Measurements from ENCODE around the gene KIAA1217.

KIAA1217 gene

DNA sequence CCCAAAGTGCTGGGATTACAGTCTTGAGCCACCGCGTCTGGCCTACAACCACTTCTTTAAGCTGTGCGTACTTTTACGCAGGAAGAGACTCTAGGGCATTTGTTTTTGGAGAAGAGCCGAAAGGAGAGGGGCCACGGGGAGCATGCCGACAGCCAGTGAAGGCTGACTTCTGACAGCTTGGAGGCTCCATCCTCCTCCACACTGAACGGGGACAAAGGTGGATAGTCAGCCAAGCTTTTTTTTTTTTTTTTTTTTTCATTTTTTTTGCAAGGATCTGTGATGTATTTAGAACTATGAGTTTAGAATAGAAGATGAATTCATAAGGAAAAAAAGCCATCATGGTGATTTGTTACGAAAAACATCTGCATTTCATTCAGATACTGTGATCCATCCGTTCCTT, 293.1 kb downstream of the KIAA1217 start:
- DNase-seq = no peak

DNA sequence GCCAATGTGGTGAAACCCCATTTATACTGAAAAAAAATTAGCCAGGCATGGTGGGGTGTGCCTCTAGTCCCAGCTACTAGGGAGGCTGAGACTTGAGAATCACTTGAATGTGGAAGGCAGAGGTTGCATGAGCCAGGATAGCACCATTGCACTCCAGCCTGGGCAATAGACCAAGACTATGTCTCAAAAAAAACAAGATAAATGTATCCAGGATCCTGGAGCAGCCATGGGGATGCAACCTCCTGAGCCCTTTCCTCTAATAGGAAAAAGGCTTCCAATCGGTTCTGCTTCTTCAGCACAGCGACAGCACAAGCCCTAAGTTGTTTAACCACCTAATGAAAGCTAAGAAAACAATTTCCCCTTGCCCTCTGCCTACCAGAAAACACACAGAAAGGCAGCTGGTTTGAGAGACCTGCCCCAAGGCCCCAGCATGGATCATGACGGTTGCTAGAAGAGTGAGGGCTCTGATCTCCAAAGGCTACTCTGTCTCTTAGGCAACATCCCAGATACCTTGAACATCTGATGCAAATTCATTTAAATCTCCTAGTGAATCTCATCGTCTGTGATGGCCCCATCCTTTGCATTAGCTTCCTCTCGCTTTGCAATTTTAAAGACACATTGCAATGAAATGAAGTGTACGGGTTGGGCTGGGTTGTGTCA, 294.0 kb downstream of the KIAA1217 start:
- no peak for DNase-seq

DNA sequence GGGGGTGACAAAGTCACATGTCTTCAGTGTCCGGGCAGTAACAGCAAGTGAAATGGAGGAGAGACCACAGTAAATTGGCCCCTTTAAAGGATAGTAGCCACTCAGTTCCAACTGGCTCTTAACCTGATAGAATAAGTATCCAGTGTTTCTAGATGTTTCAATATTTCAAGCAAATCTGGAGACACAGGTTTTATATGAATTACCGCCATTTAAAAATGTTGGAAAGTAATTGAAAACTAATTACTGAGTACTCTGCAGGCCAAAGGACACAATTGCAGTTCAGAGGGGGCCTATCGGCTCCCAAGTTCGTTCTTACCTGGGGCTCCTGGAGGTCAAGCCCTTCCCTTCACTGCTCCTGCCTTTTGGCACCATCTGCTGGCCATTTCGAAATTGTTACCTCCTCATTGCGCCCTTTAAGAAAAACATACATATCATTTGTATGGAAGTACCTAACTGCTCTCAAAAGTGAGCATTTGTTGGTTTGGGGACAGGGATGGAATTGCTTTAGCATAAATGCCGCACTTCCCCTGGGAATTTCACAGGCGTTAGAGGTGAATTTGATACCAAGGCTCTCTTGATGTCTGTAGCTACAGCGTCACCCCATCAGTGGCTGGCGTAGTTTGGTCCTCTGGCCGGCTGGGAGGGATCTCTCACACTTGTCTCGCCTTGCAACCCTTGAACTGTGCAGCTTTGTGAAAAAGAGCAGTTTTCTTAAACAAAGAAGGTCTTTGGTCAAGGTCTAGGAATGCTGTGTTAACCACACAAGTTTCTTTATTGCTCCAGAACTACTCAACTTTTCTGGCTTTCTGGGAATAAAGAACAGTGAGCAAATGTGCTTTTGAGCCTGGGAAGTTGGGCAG, 294.8 kb downstream of the KIAA1217 start:
- DNase-seq = peak; percentile 44

DNA sequence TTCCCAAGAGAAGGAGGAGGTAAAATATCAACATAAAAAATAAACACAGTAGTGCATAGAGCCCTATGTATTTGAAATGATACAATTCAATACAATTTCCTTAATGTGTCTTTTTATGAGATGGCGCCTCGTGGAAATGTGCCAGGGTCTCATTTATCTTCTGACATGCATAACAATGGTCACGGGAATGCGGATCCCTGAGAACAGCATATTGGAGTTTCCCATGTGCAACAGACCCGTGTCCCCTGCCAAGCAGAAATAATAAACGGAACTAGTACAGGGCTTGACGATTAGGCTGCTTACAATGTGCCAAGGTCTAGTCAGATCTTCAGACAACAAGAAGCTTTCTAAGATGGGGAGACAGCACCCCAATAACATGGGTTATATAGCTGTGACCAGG, 296.8 kb downstream of the KIAA1217 start:
- no peak for DNase-seq

DNA sequence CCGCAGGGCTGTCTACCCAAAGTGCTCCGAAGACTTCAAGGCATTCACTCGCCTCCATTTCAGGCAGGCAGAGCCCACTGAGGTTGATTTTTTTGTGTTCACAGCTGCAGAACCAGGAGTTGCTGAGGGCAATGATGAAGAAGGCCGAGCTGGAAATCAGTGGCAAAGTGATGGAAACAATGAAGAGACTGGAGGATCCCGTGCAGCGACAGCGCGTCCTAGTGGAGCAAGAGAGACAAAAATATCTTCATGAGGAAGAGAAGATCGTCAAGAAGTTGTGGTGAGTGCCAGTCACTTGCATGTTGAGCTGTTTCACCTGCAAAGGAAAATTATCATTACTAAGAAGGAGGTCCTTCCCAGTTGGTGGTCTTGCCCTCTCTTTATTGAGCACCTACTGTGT, 304.2 kb downstream of the KIAA1217 start:
- DNase-seq = no peak

DNA sequence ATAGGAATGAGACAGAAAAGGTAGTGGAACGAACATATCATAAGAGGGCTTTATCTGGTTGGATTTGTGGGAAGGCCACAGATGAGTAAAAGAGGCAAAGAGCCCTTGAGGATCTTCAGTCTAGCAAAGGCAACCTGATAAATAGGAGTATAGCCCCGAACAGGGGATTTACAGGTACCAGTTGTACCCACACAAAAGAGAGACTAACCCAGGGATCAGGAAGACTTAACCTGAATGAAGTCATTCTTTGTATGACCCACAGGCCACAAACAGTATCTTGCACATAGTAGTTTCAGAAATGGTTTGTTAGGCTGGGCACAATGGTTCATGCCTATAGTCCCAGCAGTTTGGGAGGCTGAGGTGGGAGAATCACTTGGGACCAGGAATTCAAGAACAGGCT, 306.5 kb downstream of the KIAA1217 start:
- DNase-seq = no peak

DNA sequence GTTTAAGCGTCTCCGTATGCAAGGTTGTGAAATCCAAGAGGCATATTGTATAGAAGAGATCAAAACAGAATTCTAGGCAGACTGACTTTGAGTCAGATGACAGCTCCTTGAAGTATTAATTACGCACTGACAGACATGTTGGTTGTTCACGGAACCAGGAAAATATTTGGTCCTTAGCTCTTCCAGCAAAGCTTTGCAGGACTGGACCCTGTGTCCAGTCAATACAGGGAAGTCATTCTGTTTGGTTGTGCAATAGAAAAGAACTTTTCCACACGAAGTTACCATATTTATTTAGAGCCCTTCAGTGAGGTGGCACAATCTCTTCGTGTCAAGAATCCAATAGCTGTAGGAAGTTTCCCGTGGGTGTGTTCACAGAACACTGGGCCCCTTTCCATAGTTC, 309.5 kb downstream of the KIAA1217 start:
- DNase-seq = no peak

DNA sequence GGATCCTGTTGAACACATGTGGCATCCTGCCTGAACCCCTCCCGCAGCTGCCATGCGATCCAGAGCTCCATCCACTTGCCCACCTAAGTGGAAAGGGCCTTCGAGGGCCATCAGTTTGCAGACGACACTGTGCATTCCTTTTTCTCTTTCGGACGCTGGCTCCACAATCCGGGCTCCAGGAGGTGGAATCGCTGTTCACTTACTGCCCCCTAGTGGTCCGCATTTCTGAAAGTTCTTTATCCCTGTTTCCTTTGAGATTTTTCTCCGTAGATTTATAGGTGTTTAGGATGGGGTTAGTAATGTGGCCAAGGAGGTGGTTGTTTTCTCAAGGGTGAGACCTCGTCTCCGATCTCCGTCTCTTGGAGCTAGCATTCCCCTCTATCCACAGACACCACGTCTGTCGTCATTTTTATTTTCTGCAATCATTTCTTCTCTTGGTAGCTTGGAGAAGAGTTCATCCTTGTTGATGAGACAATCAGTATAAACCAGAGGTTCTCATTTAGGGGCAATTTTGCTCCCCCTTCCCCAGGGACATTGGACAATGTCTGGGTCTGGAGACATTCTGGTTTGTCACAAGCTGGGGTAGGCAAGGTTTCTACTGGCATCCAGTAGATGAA, 310.2 kb downstream of the KIAA1217 start:
- DNase-seq = peak; percentile 31

DNA sequence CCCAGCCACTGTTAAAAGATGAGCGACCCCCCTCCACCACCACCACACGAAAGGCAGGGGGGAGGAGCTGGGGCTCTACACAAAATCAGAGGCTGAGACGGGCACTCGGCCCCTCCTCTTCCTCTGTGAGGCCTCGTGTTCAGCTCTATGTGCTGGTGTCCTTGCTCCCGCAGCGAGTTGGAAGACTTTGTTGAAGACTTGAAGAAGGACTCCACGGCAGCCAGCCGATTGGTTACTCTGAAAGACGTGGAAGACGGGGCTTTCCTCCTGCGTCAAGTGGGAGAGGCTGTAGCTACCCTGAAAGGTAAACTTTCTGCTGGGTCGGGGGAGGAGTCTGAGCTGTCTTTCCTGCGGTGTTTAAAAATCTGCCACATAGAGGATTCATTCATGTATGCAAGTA, 311.0 kb downstream of the KIAA1217 start:
- no peak for DNase-seq

DNA sequence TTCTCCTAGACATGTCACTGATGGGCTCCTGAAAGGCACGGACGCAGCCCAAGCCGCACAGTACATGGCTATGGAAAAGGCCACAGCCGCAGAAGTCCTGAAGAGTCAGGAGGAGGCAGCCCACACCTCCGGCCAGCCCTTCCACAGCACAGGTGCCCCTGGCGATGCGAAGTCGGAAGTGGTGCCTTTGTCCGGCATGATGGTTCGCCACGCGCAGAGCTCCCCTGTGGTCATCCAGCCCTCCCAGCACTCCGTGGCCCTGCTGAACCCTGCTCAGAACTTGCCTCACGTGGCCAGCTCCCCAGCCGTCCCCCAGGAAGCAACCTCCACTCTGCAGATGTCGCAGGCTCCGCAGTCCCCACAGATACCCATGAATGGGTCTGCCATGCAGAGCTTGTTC, 315.4 kb downstream of the KIAA1217 start:
- no peak for DNase-seq

DNA sequence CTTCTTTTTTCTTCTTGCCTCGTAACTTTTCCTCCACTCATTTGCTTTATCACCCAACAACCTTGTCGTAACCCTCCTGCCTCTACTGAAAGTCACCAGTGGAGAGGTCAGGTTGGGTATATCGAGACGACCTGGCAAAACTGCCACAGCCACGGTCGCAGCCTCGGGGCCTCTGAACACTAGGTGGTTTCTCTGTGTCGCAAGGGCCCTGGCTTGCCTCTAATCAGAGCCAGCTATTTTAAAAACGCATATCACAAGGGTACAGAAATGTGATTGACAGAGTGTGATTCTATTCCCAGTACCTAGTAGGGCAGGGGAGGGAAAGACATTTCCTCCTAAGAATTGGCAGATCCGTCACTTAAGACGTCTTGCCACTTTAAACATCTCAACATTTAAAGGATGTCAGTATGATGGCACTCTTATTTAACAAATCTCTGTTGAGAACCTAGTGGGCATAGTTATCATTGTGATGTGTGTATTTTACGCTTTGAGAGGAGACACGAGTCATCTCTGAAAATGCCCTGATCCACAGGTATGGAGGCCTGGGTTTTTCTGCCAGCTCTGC, 317.2 kb downstream of the KIAA1217 start:
- DNase-seq = no peak

DNA sequence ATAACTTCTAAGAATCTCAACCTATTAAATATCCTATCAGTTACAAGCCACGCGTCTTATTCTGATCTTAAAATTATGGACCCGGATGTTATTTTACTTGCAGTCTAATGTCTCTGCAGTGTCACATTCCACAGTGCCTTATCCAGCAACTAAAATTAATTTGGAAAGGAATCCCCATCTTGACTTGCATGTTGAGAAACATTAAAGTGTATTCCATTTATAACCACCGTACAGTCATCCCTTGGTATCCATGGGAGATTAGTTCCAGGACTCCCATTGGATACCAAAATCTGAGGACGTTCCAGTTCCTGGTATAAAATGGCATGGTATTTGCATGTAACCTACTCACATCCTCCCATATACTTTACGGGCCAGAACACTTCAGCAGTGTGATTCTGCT, 320.0 kb downstream of the KIAA1217 start:
- DNase-seq = no peak

DNA sequence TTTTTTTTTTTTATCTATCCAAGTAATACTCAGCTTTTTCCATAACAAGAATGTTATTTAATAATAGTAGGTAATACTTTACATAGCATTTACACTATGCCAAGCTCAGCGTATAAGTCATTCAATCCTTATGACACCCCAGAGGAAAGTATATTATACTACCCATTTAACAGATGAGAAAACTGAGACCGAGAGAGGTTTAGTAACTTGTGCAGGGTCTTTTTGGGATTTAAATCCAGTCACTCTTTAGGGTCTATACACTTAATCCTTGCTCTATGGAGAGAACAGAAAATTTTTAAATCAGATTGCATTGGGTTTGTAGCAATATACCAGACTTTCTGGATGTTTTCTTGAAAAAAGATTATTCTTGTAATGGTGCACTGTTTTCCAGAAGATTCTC, 322.5 kb downstream of the KIAA1217 start:
- DNase-seq = no peak

DNA sequence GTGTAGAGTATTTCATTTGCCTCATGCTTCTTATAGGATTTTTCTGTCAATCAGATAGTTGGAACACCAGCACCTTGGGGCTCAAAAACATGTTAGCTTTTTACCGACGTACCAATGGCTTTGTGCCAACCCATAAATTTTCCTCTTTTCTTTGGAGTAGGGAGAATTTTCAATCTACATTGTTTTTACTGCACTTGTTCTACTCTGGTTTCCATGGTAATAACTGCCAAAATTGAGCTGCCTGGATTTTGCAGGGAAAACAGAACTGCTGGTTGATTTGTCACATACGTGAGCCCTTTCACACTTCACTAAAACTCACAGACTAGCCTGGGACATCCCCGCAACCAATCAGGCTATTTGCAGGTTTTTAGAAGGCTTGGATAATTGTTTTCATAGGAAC, 325.0 kb downstream of the KIAA1217 start:
- DNase-seq = no peak

DNA sequence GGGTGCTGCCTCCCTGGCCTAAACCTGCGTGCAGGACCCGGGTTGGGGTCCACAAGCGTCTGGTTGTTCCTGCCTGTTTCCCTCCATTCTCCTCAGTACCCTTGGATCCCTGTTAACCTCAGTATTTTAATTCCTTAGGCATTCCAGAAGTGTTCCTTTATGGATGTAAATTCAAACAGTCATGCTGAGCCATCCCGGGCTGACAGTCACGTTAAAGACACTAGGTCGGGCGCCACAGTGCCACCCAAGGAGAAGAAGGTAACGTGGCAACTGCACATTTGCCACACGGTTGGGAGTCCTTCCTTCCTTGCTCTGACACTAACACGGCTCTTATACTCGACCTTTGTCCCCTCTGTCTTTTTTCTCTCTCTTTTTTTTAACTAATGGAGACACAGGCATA, 327.7 kb downstream of the KIAA1217 start:
- no peak for DNase-seq

DNA sequence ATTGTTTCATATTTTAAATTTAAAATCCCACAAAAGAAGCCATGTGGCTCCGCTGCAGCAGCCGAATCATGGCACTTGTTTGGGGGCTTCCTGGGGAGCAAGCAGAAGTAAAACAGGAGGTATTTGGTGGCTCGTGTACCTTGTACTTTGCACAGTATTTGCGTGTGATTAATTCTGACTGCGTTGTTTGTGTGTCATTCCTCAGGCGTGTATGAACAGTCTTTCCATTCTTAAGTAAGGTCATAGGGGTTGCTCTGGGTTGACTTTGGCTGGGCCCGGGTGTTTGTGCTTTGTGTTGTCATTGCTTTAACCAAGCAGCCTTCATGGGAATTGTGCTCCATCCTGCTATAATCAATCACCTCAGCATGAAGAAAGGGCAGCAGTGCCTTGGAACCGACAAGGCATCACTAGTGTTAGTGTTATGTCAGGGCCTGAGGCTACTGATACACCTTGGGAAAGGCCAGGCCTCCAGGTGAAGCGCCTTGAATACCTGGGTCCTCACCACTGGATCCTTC, 332.4 kb downstream of the KIAA1217 start:
- DNase-seq = no peak

DNA sequence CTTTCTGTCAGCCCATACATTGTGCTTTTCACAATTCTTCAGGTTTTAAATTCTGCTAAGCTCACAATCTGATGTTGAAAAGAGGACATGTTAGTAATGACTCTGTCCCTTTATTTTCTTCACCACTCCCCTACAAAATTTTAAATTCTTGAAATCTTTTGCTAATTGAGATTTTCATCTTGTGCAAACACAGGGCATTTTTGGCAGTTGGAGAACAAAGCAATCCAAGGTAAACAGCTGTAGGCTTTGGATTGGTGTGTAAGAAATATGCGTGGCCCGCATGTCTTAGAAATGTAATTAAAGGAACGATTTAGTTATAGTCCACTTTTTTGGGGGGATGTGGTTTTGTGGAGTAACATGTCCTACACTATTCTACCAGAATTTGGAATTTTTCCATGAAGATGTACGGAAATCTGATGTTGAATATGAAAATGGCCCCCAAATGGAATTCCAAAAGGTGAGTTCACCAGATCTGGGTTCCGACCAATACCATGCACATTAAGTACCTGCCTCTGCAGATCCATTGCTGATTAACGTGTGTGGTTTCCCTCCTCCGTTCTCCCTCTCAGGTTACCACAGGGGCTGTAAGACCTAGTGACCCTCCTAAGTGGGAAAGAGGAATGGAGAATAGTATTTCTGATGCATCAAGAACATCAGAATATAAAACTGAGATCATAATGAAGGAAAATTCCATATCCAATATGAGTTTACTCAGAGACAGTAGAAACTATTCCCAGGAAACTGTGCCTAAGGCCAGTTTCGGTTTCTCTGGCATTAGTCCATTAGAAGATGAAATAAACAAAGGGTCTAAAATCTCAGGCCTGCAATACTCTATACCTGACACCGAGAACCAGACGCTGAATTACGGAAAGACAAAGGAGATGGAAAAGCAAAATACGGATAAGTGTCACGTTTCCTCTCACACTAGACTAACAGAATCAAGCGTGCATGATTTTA, 333.7 kb downstream of the KIAA1217 start:
- DNase-seq = no peak

DNA sequence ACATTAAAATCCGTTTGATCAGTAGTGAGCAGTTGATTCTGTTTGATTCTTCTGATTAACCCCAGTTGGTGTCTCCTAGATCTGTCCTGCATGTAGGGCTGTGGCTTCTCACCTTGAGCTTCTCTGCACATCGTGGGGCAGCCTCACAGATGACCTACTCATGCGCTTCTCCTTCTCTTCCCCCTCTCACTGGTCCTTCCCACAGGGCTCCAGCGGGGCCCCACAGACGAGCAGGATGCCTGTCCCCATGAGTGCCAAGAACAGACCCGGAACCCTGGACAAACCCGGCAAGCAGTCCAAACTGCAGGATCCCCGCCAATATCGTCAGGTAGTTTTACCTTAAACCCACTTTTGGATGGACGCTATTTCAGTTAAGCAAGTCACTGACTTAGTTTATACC, 335.8 kb downstream of the KIAA1217 start:
- no peak for DNase-seq

DNA sequence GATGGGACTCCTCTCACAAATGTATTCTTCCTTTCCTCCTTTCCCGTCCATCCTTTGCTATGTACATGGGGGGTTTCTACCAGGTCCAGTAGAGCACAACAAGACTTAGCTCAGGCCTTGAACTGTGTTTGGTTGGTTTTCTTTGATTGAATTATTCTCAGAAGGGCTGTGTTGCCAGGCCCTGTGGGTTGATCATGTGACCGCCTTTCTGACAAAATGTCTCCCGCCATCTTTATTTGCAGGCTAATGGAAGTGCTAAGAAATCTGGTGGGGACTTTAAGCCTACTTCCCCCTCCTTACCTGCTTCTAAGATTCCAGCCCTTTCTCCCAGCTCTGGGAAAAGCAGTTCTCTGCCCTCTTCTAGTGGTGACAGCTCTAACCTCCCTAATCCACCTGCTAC, 336.6 kb downstream of the KIAA1217 start:
- no peak for DNase-seq

DNA sequence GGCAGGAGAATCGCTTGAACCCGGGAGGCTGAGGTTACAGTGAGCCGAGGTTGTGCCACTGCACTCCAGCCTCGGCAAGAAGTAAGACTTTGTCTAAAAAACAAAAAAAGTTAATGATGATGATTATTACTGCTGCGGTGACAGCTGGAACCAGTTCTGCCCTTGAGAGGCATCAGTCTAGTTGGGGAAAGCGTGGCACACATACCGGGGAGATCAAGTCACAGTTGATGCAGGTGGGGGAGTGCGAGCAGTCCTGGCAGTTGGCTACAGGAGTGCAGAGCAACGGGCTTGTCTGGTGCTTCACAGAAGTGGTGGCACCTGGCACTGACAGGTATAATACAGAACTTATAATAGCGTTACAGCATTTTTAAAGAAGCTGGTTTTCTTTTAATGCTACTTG, 341.7 kb downstream of the KIAA1217 start:
- no peak for DNase-seq

DNA sequence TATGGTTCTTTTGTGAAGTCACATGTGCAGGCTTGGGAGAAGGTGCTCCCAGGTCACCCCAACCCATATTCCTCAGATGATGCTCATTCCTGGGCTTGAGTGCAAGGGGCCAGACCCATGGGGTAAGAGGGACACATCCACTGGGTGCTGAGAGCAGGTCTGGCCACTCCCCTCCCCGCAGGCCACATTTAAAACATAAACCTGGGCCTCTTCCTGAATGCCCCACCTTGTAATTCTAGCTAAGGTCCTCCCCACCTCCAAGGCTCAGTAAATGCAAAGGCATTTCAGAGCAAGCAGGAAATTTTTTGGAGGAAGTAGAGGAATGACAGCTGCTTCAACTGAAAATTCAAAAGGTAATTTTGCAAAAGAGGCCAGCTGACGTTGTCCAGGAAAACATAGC, 342.2 kb downstream of the KIAA1217 start:
- no peak for DNase-seq
